ENCODE results near the gene PRRT1. TPM values are rescaled to one million over a fixed set of nuclear protein-coding genes. Genes with fewer than 3 reads are reported as not detected.

Gene PRRT1
- total RNA-seq, 4 donors from 2014 or later, result 0.49 to 0.81 (median 0.67) TPM; not detected in 1

GRCh38 chr6:32183030-32183429 is 31.3 kb upstream of the PRRT1 start:
- Histone ChIP-seq H3K9me3 (no peaks in the 10 kb centered on the region), H3K36me3 (peaks cover 11 to 27% of the 10 kb centered on the region in 2 donors), H3K27me3 (no peaks in the 10 kb centered on the region), H3K4me3 (replicated peaks in 1 of 3) (no peak overlapping the region), H3K4me1 (peaks cover 33 to 55% of the 10 kb centered on the region in 2 donors), H3K27ac (peak overlapping the region; percentile 85 to 88 (median 88))
- WGBS, 2 donors, result 88 to 91% methylated on average over 3 of the region's 3 CpGs
- intact Hi-C loops (cut with DNase I), result no loop called here
- no peak for TF ChIP-seq CTCF (IDR thresholded peaks at IDR 0.05)
- TF ChIP-seq POLR2A (IDR thresholded peaks at IDR 0.05), result no peak
- no peak for DNase-seq

GRCh38 chr6:32182555-32182981 is 30.8 kb upstream of the PRRT1 start:
- H3K4me1 ChIP-seq, result peaks cover 33 to 50% of the 10 kb centered on the region in 2 donors
- peak overlapping the region in 1 of 3 donors; percentile 88 for H3K27ac ChIP-seq
- H3K9me3 ChIP-seq, result no peaks in the 10 kb centered on the region
- H3K27me3 ChIP-seq, result no peaks in the 10 kb centered on the region
- no peak for TF ChIP-seq CTCF (IDR thresholded peaks at IDR 0.05)
- no peak for TF ChIP-seq POLR2A (IDR thresholded peaks at IDR 0.05)
- 79 to 97% methylated on average over 7 to 9 of the region's 10 CpGs for WGBS, 2 donors
- intact Hi-C loops (cut with DNase I), result no loop called here
- no peak overlapping the region for H3K4me3 ChIP-seq (replicated peaks in 1 of 3)
- H3K36me3 ChIP-seq, result peaks cover 8 to 24% of the 10 kb centered on the region in 2 donors
- no peak for DNase-seq

GRCh38 chr6:32181915-32182529 is 30.3 kb upstream of the PRRT1 start:
- Histone ChIP-seq H3K27me3 (no peaks in the 10 kb centered on the region), H3K4me1 (peaks cover 34 to 50% of the 10 kb centered on the region in 2 donors), H3K9me3 (no peaks in the 10 kb centered on the region), H3K4me3 (replicated peaks in 1 of 3) (no peak overlapping the region), H3K36me3 (peaks cover 5 to 19% of the 10 kb centered on the region in 2 donors), H3K27ac (peak overlapping the region in 1 of 3 donors; percentile 88)
- no peak for DNase-seq
- no peak for TF ChIP-seq POLR2A (IDR thresholded peaks at IDR 0.05)
- no peak for TF ChIP-seq CTCF (IDR thresholded peaks at IDR 0.05)
- intact Hi-C loops (cut with DNase I), result no loop called here
- 89% methylated on average over 10 of the region's 10 CpGs for WGBS, 2 donors

GRCh38 chr6:32181148-32181702 is 29.5 kb upstream of the PRRT1 start:
- Histone ChIP-seq H3K36me3 (peaks cover 5 to 14% of the 10 kb centered on the region in 2 donors), H3K4me3 (replicated peaks in 1 of 3) (no peak overlapping the region), H3K27ac (peak overlapping the region in 1 of 3 donors; percentile 88), H3K4me1 (peaks cover 31 to 50% of the 10 kb centered on the region in 2 donors), H3K27me3 (no peaks in the 10 kb centered on the region), H3K9me3 (no peaks in the 10 kb centered on the region)
- intact Hi-C loops (cut with DNase I), result no loop called here
- DNase-seq, result no peak
- TF ChIP-seq POLR2A (IDR thresholded peaks at IDR 0.05), result no peak
- no peak for TF ChIP-seq CTCF (IDR thresholded peaks at IDR 0.05)
- WGBS, 2 donors, result 90 to 93% methylated on average over 15 of the region's 15 CpGs

GRCh38 chr6:32179766-32180405 is 28.1 kb upstream of the PRRT1 start:
- Histone ChIP-seq H3K36me3 (peaks cover 5 to 14% of the 10 kb centered on the region in 2 donors), H3K4me3 (replicated peaks in 1 of 3) (no peak overlapping the region), H3K27me3 (no peaks in the 10 kb centered on the region), H3K9me3 (no peaks in the 10 kb centered on the region), H3K4me1 (peaks cover 32 to 48% of the 10 kb centered on the region in 2 donors), H3K27ac (peak overlapping the region in 2 of 3 donors; percentile 34 to 90)
- intact Hi-C loops (cut with DNase I), result no loop called here
- WGBS, 2 donors, result 69 to 76% methylated on average over 10 of the region's 10 CpGs
- no peak for TF ChIP-seq CTCF (IDR thresholded peaks at IDR 0.05)
- no peak for TF ChIP-seq POLR2A (IDR thresholded peaks at IDR 0.05)
- DNase-seq, result no peak

Data from thyroid gland (tissue), 4 donors.